H1 (cell line): ENCODE data around the gene PCDH19. TPM values are rescaled to one million over a fixed set of nuclear protein-coding genes. Genes with fewer than 3 reads are reported as not detected.

Experiments
- CHD7 ChIP-seq: fragments of 300-600 bp; sonication (generic); IDR thresholded peaks from 2 replicates; pipeline ENCODE4 v1.7.1; 2012; ENCODE audit warnings: low read length, moderate library complexity, mild to moderate bottlenecking, inconsistent platforms; ENCODE audit not compliant: insufficient replicate concordance
- KDM5A ChIP-seq: fragments of 200-600 bp; IDR thresholded peaks from 2 replicates; pipeline ENCODE4 v1.7.1; 2012; ENCODE audit warnings: mild to moderate bottlenecking, low read length, inconsistent platforms, mixed read lengths
- polyA plus RNA-seq, 7 experiments: library from polyadenylated mRNA; depleted of rRNA in 3 of 7; stranded (reverse) in 5 of 7; unstranded in 2 of 7; fragments of >200 nt in 5 of 7; fragments of 200-250 nt in 2 of 7; gene quantifications; 1 replicate in 5 of 7; 2 replicates in 1 of 7; 4 replicates in 1 of 7; pipeline versions ENCODE4 v1.2.1 to v1.2.3, GENCODE V29; 2011 to 2013; ENCODE audit warnings: missing spikeins in 2 of 7, mixed read lengths in 2 of 7
- total RNA-seq: library from RNA; stranded (reverse); fragmentation: NEBNext Ultra II Directional; extraction: Animal tissue kit (Norgen Biotek cat#: 25700); gene quantifications from 2 replicates; pipeline ENCODE4 v1.2.1, GENCODE V29; 2021

The PCDH19 gene
- total and polyA plus RNA-seq, 2 of the 8 experiments (the other 6 are each of a cell fraction or from before 2014, with no cell fraction given): 0.12 to 1.2 TPM

GRCh38 chrX:100440006-100440405 lies 29.9 kb upstream of the PCDH19 start (continued):
- TF ChIP-seq CHD7 (no peak), KDM5A (no peak)
- TF ChIP-seq, all 59 proteins: peak for 0
